SU-DHL-6 (cell line): ENCODE measurements around the gene APC2.
A peak's percentile ranks its signal among the peaks of the same experiment; 100 is the strongest.

Experiments
- H2AFZ ChIP-seq: fragments of 200-600 bp; sonication (generic); 2 replicates; pipeline ENCODE4 v1.6.1; 2014; ENCODE audit warnings: low read depth, mild to moderate bottlenecking, moderate library complexity, mixed read lengths, antibody characterized with exemption, low read length; ENCODE audit not compliant: severe bottlenecking
- H3F3A ChIP-seq: fragments of 200-600 bp; shearing (Covaris generic); 2 replicates; pipeline ENCODE4 v1.6.0; 2016; ENCODE audit warnings: antibody characterized with exemption, mild to moderate bottlenecking; ENCODE audit not compliant: insufficient read depth
- H3K27ac ChIP-seq: fragments of 200-600 bp; sonication (generic); 2 replicates; pipeline ENCODE4 v1.5.1; 2016; ENCODE audit warnings: low read depth, mild to moderate bottlenecking, low read length, moderate library complexity, mixed read lengths
- H3K27me3 ChIP-seq: fragments of 200-600 bp; sonication (generic), shearing (Covaris generic); 2 replicates; pipeline ENCODE4 v1.6.0; 2014; ENCODE audit warnings: mild to moderate bottlenecking, low read length
- H3K36me3 ChIP-seq: fragments of 200-600 bp; sonication (generic); 2 replicates; pipeline ENCODE4 v1.6.1; 2014; ENCODE audit warnings: mild to moderate bottlenecking, low read length, mixed read lengths
- H3K4me2 ChIP-seq: fragments of 300-600, 200-600 bp; shearing (Covaris generic), sonication (generic); 2 replicates; pipeline ENCODE4 v1.6.0; 2014; ENCODE audit warnings: low read length, low read depth, mild to moderate bottlenecking; ENCODE audit not compliant: poor library complexity, severe bottlenecking
- H3K4me3 ChIP-seq: fragments of 200-600 bp; sonication (generic); 2 replicates; pipeline ENCODE4 v1.5.1; 2014; ENCODE audit warnings: antibody characterized with exemption, low read length, mild to moderate bottlenecking, mixed read lengths; ENCODE audit not compliant: insufficient read depth, poor library complexity, severe bottlenecking
- H3K79me2 ChIP-seq: fragments of 200-600 bp; sonication (generic); 2 replicates; pipeline ENCODE4 v1.6.1; 2014; ENCODE audit warnings: mild to moderate bottlenecking, low read length, moderate library complexity; ENCODE audit not compliant: insufficient read depth
- H3K9ac ChIP-seq: fragments of 200-600 bp; sonication (generic); 2 replicates; pipeline ENCODE4 v1.7.0; 2014; ENCODE audit warnings: mild to moderate bottlenecking, low read length
- H3K9me2 ChIP-seq: fragments of 200-600 bp; sonication (generic); replicated peaks from 2 replicates; pipeline ENCODE4 v1.6.1; 2014; ENCODE audit warnings: low read length; ENCODE audit not compliant: insufficient read depth
- H3K9me3 ChIP-seq: fragments of 200-600 bp; sonication (generic); 2 replicates; pipeline ENCODE4 v1.6.1; 2014; ENCODE audit warnings: low read length, mixed read lengths; ENCODE audit not compliant: insufficient read depth
- H4K20me1 ChIP-seq: fragments of 200-600 bp; sonication (generic); 2 replicates; pipeline ENCODE4 v1.6.1; 2014; ENCODE audit warnings: low read depth, mild to moderate bottlenecking, antibody characterized with exemption, low read length, moderate library complexity, mixed read lengths
- CTCF ChIP-seq: fragments of 200-600 bp; sonication (generic); IDR thresholded peaks from one replicate; pipeline ENCODE4 v1.5.1; 2017; ENCODE audit warnings: antibody characterized with exemption, mild to moderate bottlenecking, low read length, moderate library complexity; ENCODE audit not compliant: insufficient read depth, poor library complexity, severe bottlenecking
- EZH2phosphoT487 ChIP-seq: fragments of 200-600 bp; sonication (generic), shearing (Covaris generic); conservative IDR thresholded peaks from 2 replicates; pipeline ENCODE4 v1.6.1; 2018; ENCODE audit warnings: mild to moderate bottlenecking, antibody characterized with exemption, low read length, moderate library complexity, mixed read lengths

The APC2 gene

GRCh38 chr19:1453525-1454364, 3.8 kb downstream of the APC2 start:
- H3K27me3 ChIP-seq = no peaks in the 10 kb centered on the region

GRCh38 chr19:1455002-1455335, 5.0 kb downstream of the APC2 start:
- no peak for TF ChIP-seq CTCF
- no peak for TF ChIP-seq EZH2phosphoT487
- no peaks in the 10 kb centered on the region for H3K27me3 ChIP-seq

More at GRCh38 chr19:1453525-1454364, 3.8 kb downstream of the APC2 start:
- no peaks in the 10 kb centered on the region for H4K20me1 ChIP-seq
- H3K4me2 ChIP-seq = no peak overlapping the region
- no peaks in the 10 kb centered on the region for H3K9me2 ChIP-seq
- no peak overlapping the region for H2AFZ ChIP-seq
- no peaks in the 10 kb centered on the region for H3F3A ChIP-seq
- H3K9me3 ChIP-seq = no peaks in the 10 kb centered on the region
- no peaks in the 10 kb centered on the region for H3K79me2 ChIP-seq
- no peaks in the 10 kb centered on the region for H3K36me3 ChIP-seq
- no peak overlapping the region for H3K27ac ChIP-seq
- no peak for TF ChIP-seq CTCF
- no peak for TF ChIP-seq EZH2phosphoT487
- no peak overlapping the region for H3K4me3 ChIP-seq
- H3K9ac ChIP-seq = no peak overlapping the region

DNA sequence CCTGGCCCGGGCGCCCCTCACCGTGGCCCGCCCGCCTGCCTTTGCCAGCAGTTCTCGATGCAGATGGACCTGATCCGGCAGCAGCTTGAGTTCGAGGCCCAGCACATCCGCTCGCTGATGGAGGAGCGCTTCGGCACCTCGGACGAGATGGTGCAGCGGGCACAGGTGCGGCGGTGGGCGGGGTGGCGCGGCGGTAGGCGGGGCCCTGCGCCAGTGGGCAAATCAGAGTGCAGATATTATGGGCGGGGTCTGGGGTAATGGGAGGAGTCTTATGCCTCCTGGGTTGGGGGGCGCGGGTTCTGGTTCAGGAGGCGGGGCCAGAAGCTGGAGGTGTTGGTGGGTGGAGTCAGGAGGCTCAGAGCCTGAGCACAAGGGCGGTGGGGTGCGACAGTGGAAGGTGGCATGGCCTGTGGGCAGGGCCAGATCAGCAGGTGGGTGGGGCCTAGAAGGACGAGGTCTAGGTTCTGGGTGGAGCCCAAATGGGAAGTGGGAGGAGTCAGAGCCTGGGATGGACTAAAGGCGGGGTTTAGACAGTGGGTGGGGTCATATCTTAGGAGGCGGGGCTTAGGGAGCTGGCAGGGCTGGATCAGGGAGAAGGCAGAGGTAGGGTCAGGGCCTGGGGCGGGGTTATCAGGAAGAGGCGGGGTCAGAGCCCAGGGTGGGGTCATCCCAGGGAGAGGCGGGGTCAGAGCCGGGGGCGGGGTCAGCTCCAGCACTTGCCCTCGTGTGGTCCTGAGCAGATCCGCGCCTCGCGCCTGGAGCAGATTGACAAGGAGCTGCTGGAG, 5.6 kb downstream of the APC2 start:
- no peak overlapping the region for H3K9ac ChIP-seq
- no peaks in the 10 kb centered on the region for H3F3A ChIP-seq
- no peak overlapping the region for H3K27ac ChIP-seq
- no peaks in the 10 kb centered on the region for H3K36me3 ChIP-seq
- no peak for TF ChIP-seq EZH2phosphoT487
- no peak for TF ChIP-seq CTCF
- H2AFZ ChIP-seq = no peak overlapping the region
- H3K27me3 ChIP-seq = no peaks in the 10 kb centered on the region
- no peaks in the 10 kb centered on the region for H3K79me2 ChIP-seq
- no peak overlapping the region for H3K4me3 ChIP-seq
- H4K20me1 ChIP-seq = no peaks in the 10 kb centered on the region
- peak overlapping the region; percentile 4 for H3K4me2 ChIP-seq
- no peaks in the 10 kb centered on the region for H3K9me2 ChIP-seq
- no peaks in the 10 kb centered on the region for H3K9me3 ChIP-seq

More at GRCh38 chr19:1455002-1455335, 5.0 kb downstream of the APC2 start:
- Histone ChIP-seq H3K9me2 (no peaks in the 10 kb centered on the region), H3K4me2 (peak overlapping the region; percentile 4), H4K20me1 (no peaks in the 10 kb centered on the region), H3K4me3 (no peak overlapping the region), H3K9ac (no peak overlapping the region), H3K9me3 (no peaks in the 10 kb centered on the region), H2AFZ (no peak overlapping the region), H3K27ac (no peak overlapping the region), H3K36me3 (no peaks in the 10 kb centered on the region), H3F3A (no peaks in the 10 kb centered on the region), H3K79me2 (no peaks in the 10 kb centered on the region)
